GM18511 (cell line): ENCODE results near the gene SLC2A3.
A peak's percentile ranks its signal among the peaks of the same experiment; 100 is the strongest.
"Not testable (repeated sequence)": the region's sequence is repeated elsewhere in the genome, so short reads cannot be mapped to it uniquely, and the experiment has no call there.

Experiments used
- ATAC-seq: cut with Tn5 transposase; IDR thresholded peaks from one replicate; pipeline ENCODE4 v1.9.1; 2021; ENCODE audit warnings: mild to moderate bottlenecking, moderate library complexity; ENCODE audit not compliant: unreplicated experiment

SLC2A3 gene

GRCh38 chr12:7935590-7936581, at the start of gene SLC2A3:
TSS of gene SLC2A3 (minus strand) at chr12:7936187. CDS start at chr12:7936034, 153 bp downstream.
- ATAC-seq: peak; percentile 51

- no peak for ATAC-seq
Measured at GRCh38 chr12:7984900-7985299, 48.9 kb upstream of the SLC2A3 start.

DNA sequence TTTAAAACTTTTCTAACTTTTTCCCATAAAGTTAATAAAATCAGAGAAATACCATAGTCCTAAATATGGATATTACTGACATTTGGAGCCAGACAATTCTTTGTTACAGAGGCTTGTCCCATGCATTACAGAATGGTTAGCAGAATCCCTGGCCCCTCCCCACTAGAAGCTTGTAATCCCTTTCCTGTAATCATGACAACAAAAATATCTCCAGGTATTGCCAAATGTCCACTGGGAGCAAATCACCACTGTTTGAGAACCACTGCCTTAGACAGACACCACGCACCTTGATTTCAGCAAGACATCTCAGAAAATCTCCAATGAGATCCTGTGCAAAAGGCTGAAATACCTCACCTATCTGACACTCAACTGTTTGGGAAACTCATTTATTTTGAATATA, 47.5 kb upstream of the SLC2A3 start:
- not testable (repeated sequence) for ATAC-seq

GRCh38 chr12:7983019-7983418, 47.0 kb upstream of the SLC2A3 start:
- ATAC-seq: not testable (repeated sequence)

DNA sequence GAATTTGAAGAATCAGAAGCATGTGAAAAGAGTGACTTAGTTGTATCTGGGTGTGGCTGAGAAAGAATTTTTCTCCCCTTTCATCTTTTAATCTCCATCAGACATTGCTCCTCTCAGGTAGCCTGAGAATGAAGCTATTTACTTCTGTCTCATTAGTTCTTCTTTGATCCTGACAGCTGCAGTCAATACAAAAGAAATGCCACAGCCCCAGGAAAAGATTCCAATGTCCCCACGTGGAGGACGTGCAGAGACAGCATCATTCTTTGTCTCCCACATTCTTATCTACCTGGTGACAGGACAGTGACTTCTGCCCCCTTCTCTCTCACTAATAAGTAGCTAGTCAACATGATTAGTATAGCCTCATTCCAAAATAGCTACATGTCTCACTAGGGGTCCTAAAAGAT, 46.3 kb upstream of the SLC2A3 start:
- ATAC-seq: not testable (repeated sequence)

- no peak for ATAC-seq
Measured at GRCh38 chr12:7981446-7981845, 45.5 kb upstream of the SLC2A3 start.

DNA sequence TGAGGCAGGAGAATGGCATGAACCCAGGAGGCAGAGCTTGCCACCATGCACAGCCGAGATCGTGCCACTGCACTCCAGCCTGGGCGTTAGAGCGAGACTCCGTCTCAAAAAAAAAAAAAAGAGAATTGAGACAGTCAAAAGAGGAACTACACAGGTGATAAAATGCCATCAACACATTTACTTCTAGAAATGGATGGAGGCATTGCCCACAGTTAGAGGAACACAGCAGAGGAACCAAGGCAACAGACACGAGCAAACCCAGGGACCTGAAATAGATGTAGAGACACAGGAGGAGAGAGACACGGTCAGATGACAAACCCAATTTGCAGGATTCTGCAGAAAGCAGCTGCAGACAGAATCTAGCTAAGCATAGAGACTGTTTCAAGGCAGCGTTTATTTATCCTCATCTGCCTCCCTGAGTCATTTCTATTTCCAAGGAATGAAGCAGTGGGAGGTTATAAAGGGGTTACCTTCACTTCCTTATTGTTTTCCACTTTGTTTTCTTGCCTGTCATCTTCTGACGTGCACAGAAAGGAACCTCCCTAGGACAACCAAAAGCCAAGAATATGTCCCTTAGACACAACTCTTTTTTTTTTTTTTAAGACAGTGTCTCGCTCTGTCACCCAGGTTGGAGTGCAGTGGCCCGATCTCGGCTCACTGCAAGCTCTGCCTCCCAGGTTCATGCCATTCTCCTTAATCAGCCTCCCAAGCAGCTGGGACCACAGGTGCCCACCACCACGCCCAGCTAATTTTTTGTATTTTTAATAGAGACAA, 41.6 kb upstream of the SLC2A3 start:
- ATAC-seq: peak; percentile 92

GRCh38 chr12:7973457-7973825, 37.5 kb upstream of the SLC2A3 start:
- ATAC-seq: no peak

DNA sequence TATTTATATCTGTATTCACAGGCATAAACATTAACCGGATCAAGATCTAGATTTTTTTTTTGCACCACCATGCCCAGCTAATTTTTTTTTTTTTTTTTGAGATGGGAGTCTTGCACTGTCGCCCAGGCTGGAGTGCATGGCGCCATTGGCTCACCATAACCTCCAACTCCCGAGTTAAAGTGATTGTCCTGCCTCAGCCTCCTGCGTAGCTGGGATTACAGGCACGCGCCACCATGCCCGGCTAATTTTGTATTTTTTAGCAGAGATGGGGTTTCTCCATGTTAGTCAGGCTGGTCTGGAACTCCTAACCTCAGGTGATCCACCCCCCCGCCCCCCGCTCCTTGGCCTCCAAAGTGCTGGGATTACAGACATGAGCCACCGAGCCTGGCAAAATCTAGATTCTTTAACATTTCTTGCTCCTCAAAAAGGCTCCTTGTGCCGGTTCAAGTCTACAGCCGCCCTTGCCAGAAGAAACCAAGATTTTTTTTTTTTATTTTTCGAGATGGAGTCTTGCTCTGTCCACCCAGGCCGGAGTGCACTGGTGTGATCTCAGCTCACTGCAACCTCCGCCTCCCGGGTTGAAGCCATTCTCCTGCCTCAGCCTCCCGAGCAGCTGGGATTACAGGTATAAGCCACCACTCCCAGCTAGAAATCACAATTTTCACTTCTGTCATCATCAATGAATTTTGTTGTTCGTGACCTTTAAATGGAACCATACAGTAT, 36.9 kb upstream of the SLC2A3 start:
- ATAC-seq: no peak

DNA sequence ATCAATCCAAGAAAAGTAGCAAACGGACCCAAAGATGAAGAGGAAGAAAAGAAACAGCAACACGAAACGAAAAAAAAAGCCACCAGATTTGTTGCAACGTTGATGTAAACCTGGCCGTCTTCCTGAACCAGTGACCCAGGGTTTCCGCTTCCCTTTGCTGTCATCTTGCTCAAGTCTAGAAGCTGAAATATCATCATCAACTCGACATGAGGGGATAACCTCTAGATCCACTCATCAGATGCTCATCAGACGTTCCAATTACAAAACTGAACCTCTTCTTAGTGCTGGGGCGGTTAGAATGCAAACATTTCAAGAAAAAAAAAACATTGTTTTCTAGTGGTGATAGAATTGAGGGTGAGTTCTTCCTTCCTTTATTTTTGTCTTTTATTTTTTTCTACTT, 36.3 kb upstream of the SLC2A3 start:
- ATAC-seq: not testable (repeated sequence)

GRCh38 chr12:7971765-7972164, 35.8 kb upstream of the SLC2A3 start:
- ATAC-seq: not testable (repeated sequence)

- ATAC-seq: peak; percentile 91
Measured at GRCh38 chr12:7970475-7971252, 34.7 kb upstream of the SLC2A3 start.

- no peak for ATAC-seq
Measured at GRCh38 chr12:7966563-7966962, 30.6 kb upstream of the SLC2A3 start.

DNA sequence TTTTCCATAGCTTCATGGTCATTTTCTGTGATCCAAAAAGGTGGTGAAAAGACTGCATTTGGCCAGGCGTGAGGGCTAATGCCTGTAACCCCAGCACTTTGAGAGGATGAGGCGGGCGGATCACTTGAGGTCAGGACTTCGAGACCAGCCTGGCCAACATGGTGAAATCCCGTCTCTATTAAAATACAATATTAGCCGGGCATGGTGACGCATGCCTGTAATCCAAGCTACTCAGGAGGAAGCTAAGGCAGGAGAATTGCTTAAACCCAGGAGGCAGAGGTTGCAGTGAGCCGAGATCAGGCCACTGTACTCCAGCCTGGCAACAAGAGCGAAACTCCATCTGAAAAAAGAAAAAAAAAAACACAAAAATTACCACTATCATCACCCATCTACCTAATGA, 28.7 kb upstream of the SLC2A3 start:
- ATAC-seq: not testable (repeated sequence)

- no peak for ATAC-seq
Measured at GRCh38 chr12:7961395-7962178, 25.6 kb upstream of the SLC2A3 start.

GRCh38 chr12:7959701-7960121, 23.7 kb upstream of the SLC2A3 start:
- ATAC-seq: no peak

DNA sequence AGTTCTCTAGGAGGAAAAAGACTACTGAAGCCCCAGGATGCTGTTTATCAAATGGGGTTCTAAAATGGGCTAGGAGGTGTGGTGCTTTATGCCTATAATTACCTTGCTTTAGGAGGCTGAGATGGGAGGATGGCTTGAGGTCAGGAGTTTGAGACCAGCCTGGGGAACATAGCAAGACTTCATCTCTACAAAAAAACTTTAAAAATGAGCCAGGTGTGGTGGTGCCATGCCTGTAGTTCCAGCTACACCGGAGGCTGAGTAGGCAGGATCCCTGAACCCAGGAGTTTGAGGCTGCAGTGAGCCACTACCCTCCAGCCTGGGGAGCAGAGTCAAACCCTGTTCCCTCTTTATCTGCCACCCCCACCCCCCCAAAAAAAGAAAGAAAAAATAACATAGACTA, 23.3 kb upstream of the SLC2A3 start:
- ATAC-seq: no peak

DNA sequence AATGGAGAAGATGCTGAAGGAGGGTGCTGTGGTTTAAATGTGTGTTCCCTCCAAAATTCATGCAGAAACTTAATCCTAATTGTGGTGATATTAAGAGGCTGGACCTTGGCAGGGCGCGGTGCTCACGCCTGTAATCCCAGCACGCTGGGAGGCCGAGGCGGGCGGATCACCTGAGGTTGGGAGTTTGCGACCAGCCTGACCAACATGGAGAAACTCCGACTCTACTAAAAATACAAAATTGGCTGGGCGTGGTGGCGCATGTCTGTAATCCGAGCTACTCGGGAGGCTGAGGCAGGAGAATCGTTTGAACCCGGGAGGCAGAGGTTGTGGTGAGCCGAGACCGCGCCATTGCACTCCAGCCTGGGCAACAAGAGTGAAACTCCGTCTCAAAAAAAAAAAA, 18.9 kb upstream of the SLC2A3 start:
- not testable (repeated sequence) for ATAC-seq

- not testable (repeated sequence) for ATAC-seq
Measured at GRCh38 chr12:7954418-7954817, 18.4 kb upstream of the SLC2A3 start.
